Lung microvascular endothelial cell (primary cell): ENCODE data around the gene KLHL36. TPM values are rescaled to one million over a fixed set of nuclear protein-coding genes. Genes with fewer than 3 reads are reported as not detected.
A peak's percentile ranks its signal among the peaks of the same experiment; 100 is the strongest.

Source experiments
- DNase-seq, 2 donors: peaks; one replicate each; pipeline versions ENCODE4 v3.0.0 to v3.0.0-alpha.2; 2010; ENCODE audit warnings: low read depth in 2 of 2
- total RNA-seq: library from RNA; depleted of rRNA; stranded (reverse); fragments of >200 nt; gene quantifications from 2 replicates; pipeline ENCODE4 v1.2.1, GENCODE V29; 2014

KLHL36 gene
- total RNA-seq, 1 donor from 2014 or later: 49.8 TPM

- DNase-seq: no peak
Measured at GRCh38 chr16:84667600-84668309, 19.4 kb downstream of the KLHL36 start.

- DNase-seq: no peak
Measured at GRCh38 chr16:84670063-84670462, 21.8 kb downstream of the KLHL36 start.

- peak; percentile 75 to 84 for DNase-seq
Measured at GRCh38 chr16:84672276-84673202, 24.2 kb downstream of the KLHL36 start.

- DNase-seq: no peak
Measured at GRCh38 chr16:84673203-84673535, 24.9 kb downstream of the KLHL36 start.

- no peak for DNase-seq
Measured at GRCh38 chr16:84673561-84673960, 25.2 kb downstream of the KLHL36 start.

GRCh38 chr16:84675423-84675822 lies 27.1 kb downstream of the KLHL36 start:
- no peak for DNase-seq

GRCh38 chr16:84675884-84676283 lies 27.6 kb downstream of the KLHL36 start:
- no peak for DNase-seq

GRCh38 chr16:84677017-84677803 lies 28.9 kb downstream of the KLHL36 start:
- DNase-seq: peak in 1 of 2 donors; percentile 18

GRCh38 chr16:84677849-84678248 lies 29.5 kb downstream of the KLHL36 start:
- DNase-seq: peak in 1 of 2 donors; percentile 69

GRCh38 chr16:84678541-84678940 lies 30.2 kb downstream of the KLHL36 start:
- DNase-seq: no peak

- DNase-seq: peak in 1 of 2 donors; percentile 17
Measured at GRCh38 chr16:84680165-84680842, 32.0 kb downstream of the KLHL36 start.

- DNase-seq: no peak
Measured at GRCh38 chr16:84680843-84681629, 32.7 kb downstream of the KLHL36 start.

GRCh38 chr16:84683691-84684591 lies 35.6 kb downstream of the KLHL36 start:
- DNase-seq: no peak

- peak in 1 of 2 donors; percentile 21 for DNase-seq
Measured at GRCh38 chr16:84684592-84684965, 36.3 kb downstream of the KLHL36 start.

- no peak for DNase-seq
Measured at GRCh38 chr16:84685210-84685609, 36.9 kb downstream of the KLHL36 start.

GRCh38 chr16:84686707-84687298 lies 38.5 kb downstream of the KLHL36 start:
- DNase-seq: no peak

GRCh38 chr16:84687715-84688114 lies 39.4 kb downstream of the KLHL36 start:
- DNase-seq: peak; percentile 13 to 94

- DNase-seq: peak in 1 of 2 donors; percentile 41
Measured at GRCh38 chr16:84688163-84688562, 39.9 kb downstream of the KLHL36 start.

- peak; percentile 92 for DNase-seq
Measured at GRCh38 chr16:84689111-84689510, 40.8 kb downstream of the KLHL36 start.
